Endodermal cell (in vitro differentiated cells): Measurements from ENCODE around the gene PCDHGA5. TPM values are rescaled to one million over a fixed set of nuclear protein-coding genes. Genes with fewer than 3 reads are reported as not detected.

ENCODE experiments used
- DNase-seq: peaks from one replicate; pipeline ENCODE4 v3.0.0-alpha.2; 2017
- H3K27ac ChIP-seq: 2 replicates; pipeline ENCODE4 v1.5.1; 2013; ENCODE audit warnings: mild to moderate bottlenecking, low read depth, low read length, moderate library complexity
- H3K27me3 ChIP-seq: 2 replicates; pipeline ENCODE4 v1.6.1; 2013; ENCODE audit warnings: mild to moderate bottlenecking, low read length, moderate library complexity; ENCODE audit not compliant: insufficient read depth, control insufficient read depth, poor library complexity, severe bottlenecking
- H3K36me3 ChIP-seq: 2 replicates; pipeline ENCODE4 v1.7.0; 2013; ENCODE audit warnings: mild to moderate bottlenecking, low read length, moderate library complexity; ENCODE audit not compliant: control insufficient read depth, insufficient read depth
- H3K4me1 ChIP-seq: one replicate; pipeline ENCODE4 v1.7.0; 2013; ENCODE audit warnings: low read length; ENCODE audit not compliant: control insufficient read depth, insufficient read depth
- H3K4me3 ChIP-seq: 2 replicates; pipeline ENCODE4 v1.5.1; 2013; ENCODE audit warnings: mild to moderate bottlenecking, low read length, moderate library complexity
- H3K9ac ChIP-seq: 2 replicates; pipeline ENCODE4 v1.6.1; 2013; ENCODE audit warnings: mild to moderate bottlenecking, low read length, moderate library complexity; ENCODE audit not compliant: poor library complexity, severe bottlenecking; ENCODE audit errors: extremely low read depth
- H3K9me3 ChIP-seq: 2 replicates; pipeline ENCODE4 v1.6.1; 2013; ENCODE audit warnings: mild to moderate bottlenecking, low read length, moderate library complexity; ENCODE audit not compliant: control insufficient read depth
- H3K27ac Mint-ChIP-seq: 2 replicates; pipeline ENCODE4 v1.8.0; 2020; ENCODE audit warnings: mixed read lengths
- H3K27me3 Mint-ChIP-seq: 2 replicates; pipeline ENCODE4 v1.8.0; 2021; ENCODE audit warnings: mild to moderate bottlenecking, mixed read lengths; ENCODE audit not compliant: insufficient read depth
- H3K36me3 Mint-ChIP-seq: 2 replicates; pipeline ENCODE4 v1.8.0; 2020; ENCODE audit warnings: low read depth, mixed read lengths
- H3K4me1 Mint-ChIP-seq: 2 replicates; pipeline ENCODE4 v1.8.0; 2020; ENCODE audit warnings: mixed read lengths
- H3K4me3 Mint-ChIP-seq: 2 replicates; pipeline ENCODE4 v1.8.0; 2020; ENCODE audit warnings: mild to moderate bottlenecking, moderate library complexity, mixed read lengths
- H3K9me3 Mint-ChIP-seq: 2 replicates; pipeline ENCODE4 v1.8.0; 2020; ENCODE audit warnings: mild to moderate bottlenecking, mixed read lengths
- CTCF ChIP-seq: fragments of 200-600 bp; sonication (generic); conservative IDR thresholded peaks from 2 replicates; pipeline ENCODE4 v1.5.0; 2021; ENCODE audit warnings: antibody characterized with exemption, mild to moderate bottlenecking
- whole genome bisulfite sequencing, 2 experiments: methylation state at CpG; one replicate each; pipeline versions ENCODE4 v1.1.5 to v1.1.7; 2013; ENCODE audit warnings: missing lambda C conversion rate in 2 of 2, mixed read lengths in 1 of 2; ENCODE audit not compliant: insufficient coverage in 1 of 2, insufficient read length in 1 of 2; 5-methylcytosine and 5-hydroxymethylcytosine counted together
- total RNA-seq, 2 donors: library from RNA; stranded (reverse); fragmentation: NEBNext Ultra II Directional in 1 of 2; extraction: Animal tissue kit (Norgen Biotek cat#: 25700) in 1 of 2; gene quantifications; 2 replicates in 1 of 2; 3 replicates in 1 of 2; pipeline ENCODE4 v1.2.1, GENCODE V29; 2021

The PCDHGA5 gene
- total RNA-seq, 2 donors from 2014 or later = 0.51 to 3.0 TPM

- Mint-ChIP-seq H3K4me3 (no peak overlapping the region), H3K36me3 (peaks cover 57% of the 10 kb centered on the region), H3K4me1 (no peaks in the 10 kb centered on the region), H3K27ac (no peak overlapping the region), H3K9me3 (peaks cover 68% of the 10 kb centered on the region), H3K27me3 (no peaks in the 10 kb centered on the region)
- no peak overlapping the region for H3K4me3 ChIP-seq
- WGBS, 2 experiments = 92 to 95% methylated on average over 24 of the region's 24 CpGs
- TF ChIP-seq CTCF = no peak
- no peak for DNase-seq
- no peak overlapping the region for H3K27ac ChIP-seq
- peaks cover 66% of the 10 kb centered on the region for H3K9me3 ChIP-seq
- H3K36me3 ChIP-seq = no peaks in the 10 kb centered on the region
- H3K9ac ChIP-seq = no peak overlapping the region
- H3K27me3 ChIP-seq = no peaks in the 10 kb centered on the region
- H3K4me1 ChIP-seq = no peaks in the 10 kb centered on the region
Measured at GRCh38 chr5:141355641-141356040, 8.3 kb upstream of the PCDHGA5 start.

- H3K4me1 ChIP-seq = no peaks in the 10 kb centered on the region
- Mint-ChIP-seq H3K4me1 (no peaks in the 10 kb centered on the region), H3K27ac (no peak overlapping the region), H3K36me3 (peaks cover 57% of the 10 kb centered on the region), H3K9me3 (peaks cover 68% of the 10 kb centered on the region), H3K27me3 (no peaks in the 10 kb centered on the region), H3K4me3 (no peak overlapping the region)
- H3K27ac ChIP-seq = no peak overlapping the region
- H3K4me3 ChIP-seq = no peak overlapping the region
- 80 to 96% methylated on average over 4 to 5 of the region's 5 CpGs for WGBS, 2 experiments
- no peak overlapping the region for H3K9ac ChIP-seq
- no peaks in the 10 kb centered on the region for H3K36me3 ChIP-seq
- H3K27me3 ChIP-seq = no peaks in the 10 kb centered on the region
- no peak for DNase-seq
- peaks cover 66% of the 10 kb centered on the region for H3K9me3 ChIP-seq
- TF ChIP-seq CTCF = no peak
Measured at GRCh38 chr5:141356133-141356532, 7.8 kb upstream of the PCDHGA5 start.

GRCh38 chr5:141356950-141357349, 7.0 kb upstream of the PCDHGA5 start:
- Histone ChIP-seq H3K4me1 (no peaks in the 10 kb centered on the region), H3K9me3 (peaks cover 65% of the 10 kb centered on the region), H3K36me3 (no peaks in the 10 kb centered on the region), H3K9ac (no peak overlapping the region), H3K27ac (no peak overlapping the region), H3K4me3 (no peak overlapping the region), H3K27me3 (no peaks in the 10 kb centered on the region)
- no peak overlapping the region for H3K4me3 Mint-ChIP-seq
- peaks cover 69% of the 10 kb centered on the region for H3K9me3 Mint-ChIP-seq
- H3K36me3 Mint-ChIP-seq = peaks cover 55% of the 10 kb centered on the region
- no peak for TF ChIP-seq CTCF
- no peak for DNase-seq
- 94 to 98% methylated on average over 18 to 19 of the region's 19 CpGs for WGBS, 2 experiments
- H3K27me3 Mint-ChIP-seq = no peaks in the 10 kb centered on the region
- H3K27ac Mint-ChIP-seq = no peak overlapping the region
- no peaks in the 10 kb centered on the region for H3K4me1 Mint-ChIP-seq
